OCI-LY7 (cell line): ENCODE measurements around the gene KCNA2. TPM values are rescaled to one million over a fixed set of nuclear protein-coding genes. Genes with fewer than 3 reads are reported as not detected.

Experiments
- BruUV-seq: library from RNA; stranded (reverse); fragments of 400-500 nt; replicated peaks from 2 replicates; lab custom pipeline; 2021; lab: Mats Ljungman, UMichigan
- CTCF ChIA-PET: fragments of 300-600 bp; sonication (Branson Sonifier 250); formaldehyde crosslinking; loops from one replicate; lab custom pipeline; 2022; ENCODE audit warnings: antibody characterized with exemption; ENCODE audit not compliant: unreplicated experiment; lab: Charles Lee
- POLR2A ChIA-PET: fragments of 300-600 bp; sonication (Branson Sonifier 250); formaldehyde crosslinking; loops from one replicate; lab custom pipeline; 2022; ENCODE audit warnings: antibody characterized with exemption; lab: Charles Lee
- DNase-seq: peaks from one replicate; pipeline ENCODE4 v3.0.0-alpha.2; 2015; ENCODE audit warnings: low spot score
- H2AFZ ChIP-seq: fragments of 200-600 bp; sonication (generic), shearing (Covaris generic); 2 replicates; pipeline ENCODE4 v1.6.1; 2014; ENCODE audit warnings: mild to moderate bottlenecking, antibody characterized with exemption, low read length, moderate library complexity
- H3K27ac ChIP-seq: fragments of 200-600 bp; sonication (generic); 2 replicates; pipeline ENCODE4 v1.5.1; 2014; ENCODE audit warnings: mixed run types, low read depth, mild to moderate bottlenecking, moderate library complexity, low read length, inconsistent platforms; ENCODE audit not compliant: poor library complexity, severe bottlenecking
- H3K36me3 ChIP-seq: fragments of 200-600 bp; sonication (generic); 2 replicates; pipeline ENCODE4 v1.6.1; 2014; ENCODE audit warnings: mild to moderate bottlenecking, antibody characterized with exemption, low read length, moderate library complexity, mixed read lengths; ENCODE audit not compliant: insufficient read depth
- H3K4me1 ChIP-seq: fragments of 200-600 bp; sonication (generic); 2 replicates; pipeline ENCODE4 v1.5.1; 2014; ENCODE audit warnings: mild to moderate bottlenecking, low read length; ENCODE audit not compliant: insufficient read depth, poor library complexity, severe bottlenecking
- H3K4me2 ChIP-seq: fragments of 200-600 bp; sonication (generic); 2 replicates; pipeline ENCODE4 v1.6.1; 2014; ENCODE audit warnings: mild to moderate bottlenecking, low read length
- H3K4me3 ChIP-seq: fragments of 200-600 bp; sonication (generic); 2 replicates; pipeline ENCODE4 v1.5.1; 2014; ENCODE audit warnings: mild to moderate bottlenecking, low read depth, low read length; ENCODE audit not compliant: poor library complexity, severe bottlenecking
- H3K79me2 ChIP-seq: fragments of 200-600 bp; sonication (generic); 2 replicates; pipeline ENCODE4 v1.6.1; 2016; ENCODE audit warnings: low read depth, mild to moderate bottlenecking, low read length, moderate library complexity, mixed read lengths; ENCODE audit not compliant: insufficient read depth
- H3K9me2 ChIP-seq: fragments of 200-600 bp; sonication (generic); 2 replicates; pipeline ENCODE4 v1.6.1; 2016; ENCODE audit warnings: mild to moderate bottlenecking, low read length, mixed read lengths; ENCODE audit not compliant: insufficient read depth
- H3K9me3 ChIP-seq: fragments of 200-600 bp; sonication (generic); 2 replicates; pipeline ENCODE4 v1.6.1; 2014; ENCODE audit warnings: mild to moderate bottlenecking, mixed run types, low read length, mixed read lengths
- H4K20me1 ChIP-seq: fragments of 200-600 bp; sonication (generic); 2 replicates; pipeline ENCODE4 v1.6.1; 2014; ENCODE audit warnings: mild to moderate bottlenecking, antibody characterized with exemption, low read length, moderate library complexity, mixed read lengths; ENCODE audit not compliant: insufficient read depth
- CTCF ChIP-seq: fragments of 200-600 bp; sonication (generic); conservative IDR thresholded peaks from 2 replicates; pipeline ENCODE4 v1.5.1; 2014; ENCODE audit warnings: mild to moderate bottlenecking, antibody characterized with exemption, low read length, moderate library complexity, mixed read lengths
- EZH2phosphoT487 ChIP-seq: fragments of 200-600 bp; sonication (generic); IDR thresholded peaks from 2 replicates; pipeline ENCODE4 v1.6.1; 2018; ENCODE audit warnings: low read depth, borderline replicate concordance, mild to moderate bottlenecking, mixed run types, antibody characterized with exemption, low read length, moderate library complexity, mixed read lengths
- intact Hi-C: fragments of 100-400 bp; cut with micrococcal nuclease; formaldehyde crosslinking; loops from one replicate; pipeline ENCODE4 v1.10.0; 2022; ENCODE audit not compliant: unreplicated experiment
- total RNA-seq, 2 experiments: library from RNA; depleted of rRNA in 1 of 2; stranded (reverse); fragments of >200 nt in 1 of 2; shearing (Covaris generic) in 1 of 2; gene quantifications; 2 replicates each; pipeline ENCODE4 v1.2.3, GENCODE V29; 2014 to 2022

Gene KCNA2
- total RNA-seq, 2 experiments from 2014 or later, result 0.22 to 2.3 TPM

- Histone ChIP-seq H3K79me2 (no peaks in the 10 kb centered on the region), H3K9me3 (0 out of 2 replicates have a peak, but pooled peaks cover 5% of the 10 kb centered on the region), H3K27ac (no peak overlapping the region), H2AFZ (no peak overlapping the region), H3K4me1 (no peaks in the 10 kb centered on the region), H3K4me3 (no peak overlapping the region), H3K36me3 (no peaks in the 10 kb centered on the region), H4K20me1 (no peaks in the 10 kb centered on the region), H3K9me2 (no peaks in the 10 kb centered on the region), H3K4me2 (no peak overlapping the region)
- intact Hi-C loops, result no loop called here
- TF ChIP-seq CTCF (no peak), EZH2phosphoT487 (no peak)
- BruUV-seq, result no TSS peak
- CTCF ChIA-PET, result no interaction called here
- POLR2A ChIA-PET, result interaction anchor here (0.6 kb wide), 1 partner anchor 428 kb away, joined by 3 read pairs; no protein-coding TSS in a partner anchor
- no peak for DNase-seq
Measured at GRCh38 chr1:110582378-110582777, 23.8 kb downstream of the KCNA2 start.

- intact Hi-C loops, result no loop called here
- no TSS peak for BruUV-seq
- Histone ChIP-seq H4K20me1 (no peaks in the 10 kb centered on the region), H3K36me3 (no peaks in the 10 kb centered on the region), H3K9me3 (0 out of 2 replicates have a peak, but pooled peaks cover 5% of the 10 kb centered on the region), H3K4me2 (no peak overlapping the region), H3K9me2 (no peaks in the 10 kb centered on the region), H3K4me1 (no peaks in the 10 kb centered on the region), H3K4me3 (no peak overlapping the region), H3K27ac (no peak overlapping the region), H2AFZ (no peak overlapping the region), H3K79me2 (no peaks in the 10 kb centered on the region)
- ChIA-PET POLR2A (no interaction called here), CTCF (no interaction called here)
- TF ChIP-seq CTCF (no peak), EZH2phosphoT487 (no peak)
- DNase-seq, result no peak
Measured at GRCh38 chr1:110581682-110582145, 24.4 kb downstream of the KCNA2 start.

- H4K20me1 ChIP-seq, result no peaks in the 10 kb centered on the region
- H3K9me2 ChIP-seq, result no peaks in the 10 kb centered on the region
- intact Hi-C loops, result no loop called here
- ChIA-PET CTCF (no interaction called here), POLR2A (no interaction called here)
- no peak overlapping the region for H3K27ac ChIP-seq
- H3K9me3 ChIP-seq, result 0 out of 2 replicates have a peak, but pooled peaks cover 5% of the 10 kb centered on the region
- no peaks in the 10 kb centered on the region for H3K36me3 ChIP-seq
- no peak overlapping the region for H2AFZ ChIP-seq
- no peaks in the 10 kb centered on the region for H3K79me2 ChIP-seq
- BruUV-seq, result no TSS peak
- H3K4me3 ChIP-seq, result no peak overlapping the region
- H3K4me2 ChIP-seq, result no peak overlapping the region
- no peak for DNase-seq
- TF ChIP-seq CTCF (no peak), EZH2phosphoT487 (no peak)
- no peaks in the 10 kb centered on the region for H3K4me1 ChIP-seq
Measured at GRCh38 chr1:110580244-110580643, 25.9 kb downstream of the KCNA2 start.
